Heart left ventricle (tissue), 16 donors: ENCODE measurements around the gene CD151. TPM values are rescaled to one million over a fixed set of nuclear protein-coding genes. Genes with fewer than 3 reads are reported as not detected.

Experiments used
- ATAC-seq, 4 donors: fragments of 200-7000 bp; cut with Tn5 transposase; one replicate each; pipeline ENCODE4 v1.9.1; 2020 to 2022; ENCODE audit warnings: moderate library complexity in 4 of 4, mild to moderate bottlenecking in 3 of 4, moderate number of reproducible peaks in 1 of 4
- DNase-seq, 5 donors: peaks; one replicate each; pipeline ENCODE4 v3.0.0-alpha.2; 2020
- H3K27ac ChIP-seq, 12 donors: fragments of 200-600 bp; sonication (generic) in 4 of 12; one replicate each; pipeline versions ENCODE4 v1.5.0 to v1.8.0; 2016 to 2022; ENCODE audit warnings: mild to moderate bottlenecking in 2 of 12
- H3K27me3 ChIP-seq, 9 donors: fragments of 200-600 bp; sonication (generic) in 2 of 9; one replicate each; pipeline versions ENCODE4 v1.5.1 to v1.8.0; 2016 to 2022; ENCODE audit warnings: mild to moderate bottlenecking in 3 of 9
- H3K36me3 ChIP-seq, 9 donors: fragments of 200-600 bp; sonication (generic) in 2 of 9; one replicate each; pipeline versions ENCODE4 v1.5.0 to v1.8.0; 2018 to 2022; ENCODE audit warnings: mild to moderate bottlenecking in 2 of 9
- H3K4me1 ChIP-seq, 12 donors: fragments of 200-600 bp; sonication (generic) in 4 of 12; one replicate each; pipeline versions ENCODE4 v1.5.0 to v1.8.0; 2016 to 2022; ENCODE audit warnings: mild to moderate bottlenecking in 3 of 12
- H3K4me3 ChIP-seq, 12 donors: fragments of 200-600 bp; sonication (generic) in 4 of 12; one replicate each; pipeline versions ENCODE4 v1.5.0 to v1.8.0; 2017 to 2022; ENCODE audit warnings: mild to moderate bottlenecking in 9 of 12, moderate library complexity in 4 of 12
- H3K9me3 ChIP-seq, 12 donors: fragments of 200-600 bp; sonication (generic) in 4 of 12; one replicate each; pipeline versions ENCODE4 v1.5.0 to v1.8.0; 2016 to 2022; ENCODE audit warnings: mild to moderate bottlenecking in 1 of 12
- CTCF ChIP-seq, 12 donors: fragments of 200-600 bp; sonication (generic) in 4 of 12; IDR thresholded peaks; one replicate each; pipeline versions ENCODE4 v1.5.0 to v1.8.0; 2018 to 2022; ENCODE audit warnings: antibody characterized with exemption in 12 of 12, mild to moderate bottlenecking in 5 of 12
- POLR2A ChIP-seq, 2 donors: fragments of 450-650 bp; IDR thresholded peaks; one replicate each; pipeline ENCODE4 v1.6.1; 2017; ENCODE audit warnings: antibody characterized with exemption in 2 of 2, mild to moderate bottlenecking in 2 of 2, moderate library complexity in 2 of 2
- WGBS, 4 donors: extraction: QIAGEN DNeasy Blood & Tissue Kit in 2 of 4; methylation state at CpG; one replicate each; pipeline versions ENCODE4 v1.1.5 to v1.1.7; 2013 to 2018; 5-methylcytosine and 5-hydroxymethylcytosine counted together
- intact Hi-C, 10 donors: fragments of 100-400 bp; cut with DNase I; formaldehyde crosslinking; loops; one replicate each; pipeline versions ENCODE4 v1.11.1 to v1.14.2; 2022
- polyA plus RNA-seq, 2 donors: library from polyadenylated mRNA; stranded (reverse); fragments of 200-250 nt; gene quantifications; one replicate each; pipeline ENCODE4 v1.2.3, GENCODE V29; 2013
- total RNA-seq, 9 donors: library from RNA; depleted of rRNA in 2 of 9; stranded (reverse); fragments of >200 nt in 2 of 9; fragmentation: NEBNext Ultra II Directional in 3 of 9; extraction: Animal tissue kit (Norgen Biotek cat#: 25700) in 3 of 9; gene quantifications; one replicate each; pipeline versions ENCODE4 v1.1.0 to v1.2.4, GENCODE V29; 2016 to 2023
- donor health status: ischemic (EF 13 %, LVEDD 7.1; RV severe dilation, severe dysfunction).
- donor health status: healthy with polysubstance abuse.
- donor health status: DM: no; HTN: yes; CAD: no.
- donor health status: DM: no; HTN: no; CAD: no.
- donor health status: ischemic (EF 25% LVEDD 6.9; RV normal size, moderate dysfunction).
- donor health status: ischemic (EF 25% LVEDD 5.7; RV mildly dilated, moderate dysfunction).
- donor health status: healthy.
- donor health status: DM: yes; HTN: yes; CAD: no.
- donor health status: ischemic (EF 35%, LVEDD 5.7; RV mildly dilated, moderate dysfunction).
- donor health status: nonischemic (EF 11% LVEDD 7.7; RV severe dilation, severe dysfunction).
- donor health status: DM: yes; HTN: yes; CAD: no.
- donor health status: PGD.
- donor health status: ischemic (EF 29% LVEDD 5.4; RV normal size, mild dysfunction).
- donor health status: nonischemic (EF 23%, LVEDD 6.1; RV moderate dilation, normal function).

CD151 gene
- total and polyA plus RNA-seq, 11 donors = 323 to 817 (median 477) TPM

GRCh38 chr11:869399-870126 lies 36.8 kb downstream of the CD151 start:
- Histone ChIP-seq H3K9me3 (no peaks in the 10 kb centered on the region), H3K4me1 (no peaks in the 10 kb centered on the region), H3K36me3 (peaks cover 0 to 37% (median 19%) of the 10 kb centered on the region in 9 donors), H3K27me3 (no peaks in the 10 kb centered on the region), H3K4me3 (no peak overlapping the region), H3K27ac (no peak overlapping the region)
- intact Hi-C loops = no loop called here
- 74 to 90% (median 88%) methylated on average over 5 to 25 of the region's 25 CpGs for WGBS, 4 donors
- ATAC-seq = no peak
- DNase-seq = peak in 1 of 5 donors; percentile 27
- TF ChIP-seq CTCF (IDR thresholded peaks at IDR 0.05) (no peak), POLR2A (IDR thresholded peaks at IDR 0.05) (no peak)

GRCh38 chr11:870127-870413 lies 37.3 kb downstream of the CD151 start:
- no peak for ATAC-seq
- Histone ChIP-seq H3K9me3 (no peaks in the 10 kb centered on the region), H3K27me3 (no peaks in the 10 kb centered on the region), H3K36me3 (peaks cover 0 to 32% (median 14%) of the 10 kb centered on the region in 9 donors), H3K4me3 (no peak overlapping the region), H3K4me1 (no peaks in the 10 kb centered on the region), H3K27ac (no peak overlapping the region)
- 73 to 77% (median 74%) methylated on average over 4 to 8 of the region's 8 CpGs for WGBS, 4 donors
- no peak for DNase-seq
- TF ChIP-seq POLR2A (IDR thresholded peaks at IDR 0.05) (no peak), CTCF (IDR thresholded peaks at IDR 0.05) (no peak)
- intact Hi-C loops = no loop called here

- Histone ChIP-seq H3K4me3 (no peak overlapping the region), H3K9me3 (no peaks in the 10 kb centered on the region), H3K27ac (no peak overlapping the region), H3K4me1 (no peaks in the 10 kb centered on the region), H3K27me3 (no peaks in the 10 kb centered on the region), H3K36me3 (peaks cover 0 to 28% (median 13%) of the 10 kb centered on the region in 9 donors)
- WGBS, 4 donors = 79 to 89% (median 87%) methylated on average over 6 to 8 of the region's 8 CpGs
- intact Hi-C loops = no loop called here
- ATAC-seq = no peak
- TF ChIP-seq POLR2A (IDR thresholded peaks at IDR 0.05) (no peak), CTCF (IDR thresholded peaks at IDR 0.05) (no peak)
- no peak for DNase-seq
Observed at GRCh38 chr11:870418-870817, 37.7 kb downstream of the CD151 start.

GRCh38 chr11:871472-871871 lies 38.7 kb downstream of the CD151 start:
- no peaks in the 10 kb centered on the region for H3K9me3 ChIP-seq
- DNase-seq (no peak), ATAC-seq (no peak)
- intact Hi-C loops = no loop called here
- H3K27ac ChIP-seq = no peak overlapping the region
- H3K4me1 ChIP-seq = peaks cover 0 to 4% (median 0%) of the 10 kb centered on the region in 12 donors
- 74 to 78% (median 76%) methylated on average over 7 to 9 of the region's 9 CpGs for WGBS, 4 donors
- TF ChIP-seq CTCF (IDR thresholded peaks at IDR 0.05) (no peak), POLR2A (IDR thresholded peaks at IDR 0.05) (no peak)
- H3K4me3 ChIP-seq = no peak overlapping the region
- H3K36me3 ChIP-seq = peaks cover 0 to 18% (median 7%) of the 10 kb centered on the region in 9 donors
- no peaks in the 10 kb centered on the region for H3K27me3 ChIP-seq
